B cell (primary cell): ENCODE results near the gene TOMM6. TPM values are rescaled to one million over a fixed set of nuclear protein-coding genes. Genes with fewer than 3 reads are reported as not detected.

Source experiments
- ATAC-seq: fragments of 200-7000 bp; cut with Tn5 transposase; one replicate; pipeline ENCODE4 v1.10.0; 2021; ENCODE audit warnings: low read depth, mild to moderate bottlenecking, moderate number of reproducible peaks, moderate library complexity
- CTCF ChIA-PET: fragments of 350-600 bp; sonication (Branson Sonifier 250); formaldehyde crosslinking; loops from one replicate; lab custom pipeline; 2021; ENCODE audit warnings: antibody characterized with exemption, inconsistent platforms; lab: Charles Lee
- POLR2A ChIA-PET: fragments of 350-600 bp; sonication (Branson Sonifier 250); formaldehyde crosslinking; loops from one replicate; lab custom pipeline; 2021; ENCODE audit warnings: antibody characterized with exemption; lab: Charles Lee
- DNase-seq: peaks from one replicate; pipeline ENCODE4 v3.0.0; 2013
- H2AFZ ChIP-seq: 2 replicates; pipeline ENCODE4 v1.6.1; 2012; ENCODE audit warnings: mild to moderate bottlenecking, low read depth, low read length; ENCODE audit not compliant: insufficient read depth, poor library complexity, severe bottlenecking
- H3K27ac ChIP-seq, 2 donors: 1 replicate in 1 of 2; 2 replicates in 1 of 2; pipeline ENCODE4 v1.5.1; 2012 to 2013; ENCODE audit warnings: low read length in 2 of 2, mild to moderate bottlenecking in 2 of 2, moderate library complexity in 1 of 2
- H3K27me3 ChIP-seq, 4 experiments: fragments of 200-600 bp in 1 of 4; sonication (generic) in 1 of 4; replicated peaks in 1 of 4; 1 replicate in 2 of 4; 2 replicates in 2 of 4; pipeline versions ENCODE4 v1.6.1 to v1.7.0; 2013 to 2016; ENCODE audit warnings: low read length in 3 of 4, mild to moderate bottlenecking in 2 of 4, mixed read lengths in 1 of 4, moderate library complexity in 1 of 4; ENCODE audit not compliant: insufficient read depth in 4 of 4, control insufficient read depth in 3 of 4; ENCODE audit errors: control extremely low read depth in 1 of 4
- H3K36me3 ChIP-seq, 2 experiments: replicated peaks in 1 of 2; 1 replicate in 1 of 2; 2 replicates in 1 of 2; pipeline versions ENCODE4 v1.6.1 to v1.7.1; 2013; ENCODE audit warnings: low read length in 1 of 2; ENCODE audit not compliant: insufficient read depth in 2 of 2, control insufficient read depth in 1 of 2; ENCODE audit errors: control extremely low read depth in 1 of 2, extremely low read depth in 1 of 2
- H3K4me1 ChIP-seq, 2 donors: fragments of 200-600 bp in 1 of 2; sonication (generic) in 1 of 2; 1 replicate in 1 of 2; 2 replicates in 1 of 2; pipeline versions ENCODE4 v1.5.1 to v1.6.1; 2013 to 2017; ENCODE audit warnings: low read length in 2 of 2; ENCODE audit not compliant: control insufficient read depth in 2 of 2, insufficient read depth in 2 of 2
- H3K4me2 ChIP-seq: replicated peaks from 2 replicates; pipeline ENCODE3; 2012; ENCODE audit warnings: mild to moderate bottlenecking, low read depth, low read length; ENCODE audit not compliant: poor library complexity, severe bottlenecking
- H3K4me3 ChIP-seq, 5 experiments: fragments of 200-600 bp in 1 of 5; sonication (generic) in 1 of 5; 1 replicate in 3 of 5; 2 replicates in 2 of 5; pipeline versions ENCODE4 v1.5.1 to v1.7.0; 2011 to 2016; ENCODE audit warnings: low read length in 4 of 5, mild to moderate bottlenecking in 4 of 5, low read depth in 2 of 5, control low read depth in 1 of 5, moderate library complexity in 1 of 5; ENCODE audit not compliant: insufficient read depth in 1 of 5; ENCODE audit errors: control extremely low read depth in 1 of 5, extremely low read depth in 1 of 5
- H3K79me2 ChIP-seq: fragments of 200-600 bp; sonication (generic); one replicate; pipeline ENCODE4 v1.6.0; 2016; ENCODE audit warnings: low read length; ENCODE audit not compliant: control insufficient read depth, insufficient read depth
- H3K9ac ChIP-seq: fragments of 200-600 bp; sonication (generic); 2 replicates; pipeline ENCODE4 v1.6.1; 2017; ENCODE audit warnings: mild to moderate bottlenecking, low read length, moderate library complexity
- H3K9me3 ChIP-seq, 3 donors: one replicate each; pipeline versions ENCODE4 v1.6.1 to v1.7.1; 2013; ENCODE audit warnings: low read length in 2 of 3; ENCODE audit not compliant: control insufficient read depth in 2 of 3, insufficient read depth in 1 of 3; ENCODE audit errors: control extremely low read depth in 1 of 3
- H4K20me1 ChIP-seq: 2 replicates; pipeline ENCODE4 v1.6.0; 2012; ENCODE audit warnings: mild to moderate bottlenecking, low read length; ENCODE audit not compliant: insufficient read depth, control insufficient read depth, poor library complexity, severe bottlenecking
- H3K27ac Mint-ChIP-seq: one replicate; pipeline ENCODE4 v1.8.0; 2021; ENCODE audit warnings: mixed read lengths
- H3K27me3 Mint-ChIP-seq: one replicate; pipeline ENCODE4 v1.8.0; 2021; ENCODE audit warnings: mixed read lengths
- H3K4me1 Mint-ChIP-seq: one replicate; pipeline ENCODE4 v1.8.0; 2021; ENCODE audit warnings: mixed read lengths
- H3K4me3 Mint-ChIP-seq: one replicate; pipeline ENCODE4 v1.8.0; 2021; ENCODE audit warnings: mixed read lengths
- H3K9me3 Mint-ChIP-seq: one replicate; pipeline ENCODE4 v1.8.0; 2022; ENCODE audit warnings: mixed read lengths; ENCODE audit not compliant: insufficient read depth
- CTCF ChIP-seq: fragments of 200-600 bp; IDR thresholded peaks from one replicate; pipeline ENCODE4 v1.8.0; 2022; ENCODE audit warnings: antibody characterized with exemption, mild to moderate bottlenecking
- EZH2 ChIP-seq: IDR thresholded peaks from 2 replicates; pipeline ENCODE4 v1.6.1; 2012; ENCODE audit warnings: borderline replicate concordance, low read depth, mild to moderate bottlenecking, moderate library complexity, low read length; ENCODE audit not compliant: insufficient read depth, poor library complexity, severe bottlenecking
- WGBS: methylation state at CpG from one replicate; pipeline ENCODE4 v1.1.5; 2013; ENCODE audit warnings: missing lambda C conversion rate; ENCODE audit not compliant: insufficient coverage; 5-methylcytosine and 5-hydroxymethylcytosine counted together
- intact Hi-C: fragments of 100-400 bp; cut with micrococcal nuclease; formaldehyde crosslinking; loops from one replicate; pipeline ENCODE4 v1.10.0; 2022
- polyA plus RNA-seq: library from polyadenylated mRNA; depleted of rRNA; stranded (reverse); fragments of >200 nt; gene quantifications from 2 replicates; pipeline ENCODE4 v1.2.3, GENCODE V29; 2012
- total RNA-seq, 2 donors: library from RNA; stranded (reverse); fragments of 120-200 nt in 1 of 2; gene quantifications; 1 replicate in 1 of 2; 2 replicates in 1 of 2; pipeline versions ENCODE4 v1.2.3 to v1.2.4, GENCODE V29; 2013 to 2022

The TOMM6 gene
- total and polyA plus RNA-seq, 2 donors (not counting 1 experiment from before 2014, with no cell fraction given), result 117 to 239 TPM

- no peaks in the 10 kb centered on the region for H3K9me3 Mint-ChIP-seq
Measured at GRCh38 chr6:41779788-41780550, 7.5 kb upstream of the TOMM6 start, which contains the start of gene FRS3. Gene FRS3, minus strand, starts transcription at chr6:41779900. Its CDS starts 2,913 bp downstream, at chr6:41776987.

More at GRCh38 chr6:41779788-41780550, 7.5 kb upstream of the TOMM6 start, which contains the start of gene FRS3:
- Histone ChIP-seq H3K9me3 (no peaks in the 10 kb centered on the region), H3K4me2 (peak within 1 kb of the TSS; percentile 90), H3K4me3 (peak within 1 kb of the TSS; percentile 49 to 79 (median 67)), H3K9ac (peak within 1 kb of the TSS; percentile 74), H3K79me2 (peaks cover 8% of the 10 kb centered on the region), H3K4me1 (peaks cover 20 to 28% of the 10 kb centered on the region in 2 donors), H3K27me3 (no peaks in the 10 kb centered on the region), H3K27ac (peak within 1 kb of the TSS in 1 of 2 donors; percentile 25), H4K20me1 (no peaks in the 10 kb centered on the region), H2AFZ (peak within 1 kb of the TSS; percentile 93), H3K36me3 (peaks cover 2 to 18% of the 10 kb centered on the region in 2 experiments)
- Mint-ChIP-seq H3K27ac (peak within 1 kb of the TSS; percentile 77), H3K4me3 (peak within 1 kb of the TSS; percentile 96), H3K4me1 (peaks cover 28% of the 10 kb centered on the region), H3K27me3 (no peaks in the 10 kb centered on the region)
- ChIA-PET POLR2A (interaction anchor here (0.5 to 1.0 kb wide), 3 partner anchors 116 to 792 kb away, joined by 3 read pairs; no protein-coding TSS in a partner anchor), CTCF (interaction anchor here (1.0 to 10.0 kb wide), 4 partner anchors 264 to 447 kb away, joined by 3 to 198 read pairs (median 4); partner anchors contain the start of gene TAF8)
- TF ChIP-seq CTCF, result peak; percentile 79
- no peak for TF ChIP-seq EZH2
- DNase-seq (peak; percentile 98), ATAC-seq (peak; percentile 96)
- intact Hi-C loops, result loop anchor here (1.0 to 10.0 kb wide), 8 partner anchors 7 to 945 kb away; partner anchors contain the start of genes MRPS10, PRPH2, TAF8 and TFEB
- WGBS, result 1% methylated on average over 63 of the region's 73 CpGs
